ENCODE data around the gene PILRA.
"Not testable (repeated sequence)": the region's sequence is repeated elsewhere in the genome, so short reads cannot be mapped to it uniquely, and the experiment has no call there.

PILRA gene

DNA sequence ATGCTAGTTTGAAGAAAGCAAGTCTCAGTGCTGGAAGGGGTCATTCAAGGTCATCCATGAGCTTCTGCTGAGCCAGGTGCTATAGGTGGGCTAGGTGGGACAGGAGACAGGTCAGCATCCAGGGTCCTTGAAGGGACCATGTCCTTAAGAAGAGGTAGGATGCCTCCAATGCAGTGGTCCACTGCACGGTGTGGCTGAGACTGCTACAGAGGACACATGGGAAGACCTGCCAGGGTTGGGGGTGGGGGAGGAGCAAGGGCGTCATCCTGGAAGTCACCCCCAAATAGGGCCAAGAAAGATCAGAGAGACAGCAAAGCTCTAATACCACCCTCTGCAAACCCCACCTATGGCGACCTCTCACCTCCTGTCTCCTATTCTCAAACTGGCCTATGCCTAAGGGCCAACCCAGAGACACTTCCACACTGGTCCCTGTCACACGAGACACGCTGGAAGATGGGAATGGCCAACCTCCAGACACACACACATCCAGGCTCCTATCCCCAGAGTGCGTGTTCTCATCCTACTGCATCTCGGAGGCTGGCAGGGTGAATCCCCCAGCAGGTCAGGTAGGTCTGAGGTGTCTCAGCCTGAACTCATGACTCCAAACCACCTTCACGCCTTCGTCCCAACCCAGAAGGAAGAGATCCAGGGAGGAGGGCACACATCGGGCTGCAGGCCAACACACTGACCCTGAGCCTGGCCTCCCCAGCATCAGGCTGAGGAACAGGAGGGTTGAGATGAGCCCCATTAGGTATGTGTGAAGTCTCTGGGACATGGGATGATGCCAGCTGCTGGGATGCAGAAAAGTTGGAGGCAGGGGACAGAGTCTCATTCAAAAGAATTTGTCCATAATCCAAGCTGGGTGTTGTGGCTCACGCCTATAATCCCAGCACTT is 68.6 kb downstream of the PILRA start:
- H3K36me3 ChIP-seq (ENCODE audit: control insufficient read depth, insufficient read depth, low read length) = no peaks in the 10 kb centered on the region
- H3K27me3 ChIP-seq (replicated peaks; ENCODE audit: control insufficient read depth, insufficient read depth, low read length) = no peaks in the 10 kb centered on the region
- TF ChIP-seq, protein P1, sequence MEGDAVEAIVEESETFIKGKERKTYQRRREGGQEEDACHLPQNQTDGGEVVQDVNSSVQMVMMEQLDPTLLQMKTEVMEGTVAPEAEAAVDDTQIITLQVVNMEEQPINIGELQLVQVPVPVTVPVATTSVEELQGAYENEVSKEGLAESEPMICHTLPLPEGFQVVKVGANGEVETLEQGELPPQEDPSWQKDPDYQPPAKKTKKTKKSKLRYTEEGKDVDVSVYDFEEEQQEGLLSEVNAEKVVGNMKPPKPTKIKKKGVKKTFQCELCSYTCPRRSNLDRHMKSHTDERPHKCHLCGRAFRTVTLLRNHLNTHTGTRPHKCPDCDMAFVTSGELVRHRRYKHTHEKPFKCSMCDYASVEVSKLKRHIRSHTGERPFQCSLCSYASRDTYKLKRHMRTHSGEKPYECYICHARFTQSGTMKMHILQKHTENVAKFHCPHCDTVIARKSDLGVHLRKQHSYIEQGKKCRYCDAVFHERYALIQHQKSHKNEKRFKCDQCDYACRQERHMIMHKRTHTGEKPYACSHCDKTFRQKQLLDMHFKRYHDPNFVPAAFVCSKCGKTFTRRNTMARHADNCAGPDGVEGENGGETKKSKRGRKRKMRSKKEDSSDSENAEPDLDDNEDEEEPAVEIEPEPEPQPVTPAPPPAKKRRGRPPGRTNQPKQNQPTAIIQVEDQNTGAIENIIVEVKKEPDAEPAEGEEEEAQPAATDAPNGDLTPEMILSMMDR (IDR thresholded peaks at IDR 0.05; ENCODE audit: insufficient read depth, low read length, poor library complexity, severe bottlenecking) = no peak
- no peak for DNase-seq (ENCODE audit: extremely low read depth, insufficient read length)
- no peak overlapping the region for H3K4me3 ChIP-seq (replicated peaks; ENCODE audit: low read depth, low read length)

DNA sequence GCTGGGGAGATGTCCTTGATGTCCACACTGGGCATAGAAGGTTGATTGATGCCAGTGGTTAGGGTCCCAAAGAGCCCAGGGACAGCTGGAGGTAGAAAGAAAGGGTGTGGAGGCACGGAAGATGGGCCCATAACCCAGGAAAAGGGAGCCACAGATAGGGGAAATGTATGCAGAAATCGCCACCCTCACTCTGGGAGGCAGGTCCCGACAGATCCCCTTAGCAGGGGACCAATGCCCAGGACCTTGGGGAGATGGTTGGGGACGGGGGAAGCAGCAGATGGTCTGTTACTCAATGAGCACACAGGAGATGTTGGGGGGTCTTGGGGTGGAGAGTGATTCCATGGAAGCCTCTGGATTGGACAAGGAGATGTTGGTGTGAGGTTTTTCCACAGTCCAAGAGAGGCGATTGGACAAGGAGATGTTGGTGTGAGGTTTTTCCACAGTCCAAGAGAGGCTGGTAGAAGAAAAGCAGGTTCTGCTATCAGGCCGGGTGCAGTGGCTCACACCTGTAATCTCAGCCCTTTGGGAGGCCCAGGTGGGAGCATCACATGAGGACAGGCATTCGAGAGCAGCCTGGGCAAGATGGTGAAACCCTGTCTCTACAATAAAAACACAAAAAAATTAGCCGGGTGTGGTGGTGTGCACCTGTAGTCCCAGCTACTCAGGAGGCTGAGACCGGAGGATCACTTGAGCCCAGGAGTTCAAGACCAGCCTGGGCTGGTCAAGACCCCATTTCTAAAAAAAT is 70.0 kb downstream of the PILRA start:
- Histone ChIP-seq H3K27me3 (replicated peaks; ENCODE audit: control insufficient read depth, insufficient read depth, low read length) (no peaks in the 10 kb centered on the region), H3K4me3 (replicated peaks; ENCODE audit: low read depth, low read length) (no peak overlapping the region), H3K36me3 (ENCODE audit: control insufficient read depth, insufficient read depth, low read length) (no peaks in the 10 kb centered on the region)
- DNase-seq (ENCODE audit: extremely low read depth, insufficient read length) = no peak
- TF ChIP-seq, protein P1 (IDR thresholded peaks at IDR 0.05; ENCODE audit: insufficient read depth, low read length, poor library complexity, severe bottlenecking) = no peak

DNA sequence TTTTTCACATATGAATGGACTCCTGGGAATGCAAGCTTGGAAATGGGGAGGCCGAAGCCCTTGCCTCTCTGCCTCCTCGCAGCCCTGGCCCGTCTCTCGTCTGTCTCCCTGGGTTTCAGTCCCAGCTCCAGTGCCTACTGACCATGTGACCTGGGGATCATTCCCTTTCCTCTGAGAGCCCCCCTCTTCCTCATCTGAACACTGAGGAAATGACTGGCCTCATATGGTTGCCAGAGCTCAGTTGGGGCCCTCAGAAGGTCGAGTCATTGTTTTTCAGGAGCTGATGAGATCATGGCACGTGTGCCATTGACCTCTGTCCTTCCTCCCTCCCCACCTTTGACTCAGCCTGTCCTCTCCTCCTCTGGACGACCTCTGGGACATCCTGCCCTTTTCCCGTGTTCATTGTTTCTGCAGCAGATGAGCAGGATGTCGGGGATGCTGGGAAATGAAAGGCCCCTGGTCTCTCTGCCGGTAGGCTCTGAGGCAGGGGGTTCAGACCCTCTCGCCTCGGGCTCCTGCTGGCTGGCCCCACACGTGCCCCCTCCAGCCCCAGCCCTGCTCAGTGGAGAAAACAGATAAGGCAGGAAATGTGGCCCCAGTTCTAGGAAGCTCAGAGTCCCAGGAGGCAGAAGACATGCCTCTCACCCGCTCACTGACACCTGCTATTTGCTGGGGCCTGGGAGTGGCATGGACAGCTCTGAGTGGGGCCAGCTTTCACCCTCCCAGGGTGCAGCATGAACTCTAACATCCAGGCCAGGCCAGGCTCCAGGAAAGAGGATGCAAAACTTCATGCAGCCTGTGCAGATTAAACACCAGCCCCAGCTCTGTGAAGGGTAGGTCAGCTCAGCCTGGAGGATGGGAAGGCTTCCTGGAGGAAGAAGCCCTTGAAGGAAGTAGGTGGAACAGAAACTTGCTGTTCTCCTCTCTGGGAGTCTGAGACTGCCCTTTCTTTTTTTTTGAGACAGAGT is 71.3 kb downstream of the PILRA start:
- Histone ChIP-seq H3K27me3 (replicated peaks; ENCODE audit: control insufficient read depth, insufficient read depth, low read length) (no peaks in the 10 kb centered on the region), H3K4me3 (replicated peaks; ENCODE audit: low read depth, low read length) (no peak overlapping the region), H3K36me3 (ENCODE audit: control insufficient read depth, insufficient read depth, low read length) (no peaks in the 10 kb centered on the region)
- DNase-seq (ENCODE audit: extremely low read depth, insufficient read length) = no peak
- TF ChIP-seq, protein P1 (IDR thresholded peaks at IDR 0.05; ENCODE audit: insufficient read depth, low read length, poor library complexity, severe bottlenecking) = no peak

DNA sequence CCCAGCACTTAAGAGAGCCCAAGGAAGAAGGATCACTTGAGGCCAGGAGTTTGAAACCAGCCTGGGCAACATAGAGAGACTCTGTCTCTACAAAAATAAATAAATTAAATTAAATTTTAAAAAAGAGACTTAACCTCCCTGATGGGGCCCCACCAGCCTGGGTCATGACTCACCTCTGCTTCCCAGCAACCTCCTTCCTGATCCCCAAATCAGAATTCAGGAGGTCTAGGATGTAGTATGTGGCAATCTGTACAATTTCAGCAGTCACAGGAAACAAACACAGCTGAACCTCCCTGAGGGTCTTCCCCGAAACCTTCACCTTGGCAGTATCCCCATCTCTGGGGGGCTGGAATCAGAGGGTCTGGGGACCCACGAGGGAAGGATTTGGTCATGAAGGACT is 72.8 kb downstream of the PILRA start:
- no peaks in the 10 kb centered on the region for H3K36me3 ChIP-seq (ENCODE audit: control insufficient read depth, insufficient read depth, low read length)
- no peaks in the 10 kb centered on the region for H3K27me3 ChIP-seq (replicated peaks; ENCODE audit: control insufficient read depth, insufficient read depth, low read length)
- H3K4me3 ChIP-seq (replicated peaks; ENCODE audit: low read depth, low read length) = no peak overlapping the region
- DNase-seq (ENCODE audit: extremely low read depth, insufficient read length) = no peak
- TF ChIP-seq, protein P1 (IDR thresholded peaks at IDR 0.05; ENCODE audit: insufficient read depth, low read length, poor library complexity, severe bottlenecking) = no peak

DNA sequence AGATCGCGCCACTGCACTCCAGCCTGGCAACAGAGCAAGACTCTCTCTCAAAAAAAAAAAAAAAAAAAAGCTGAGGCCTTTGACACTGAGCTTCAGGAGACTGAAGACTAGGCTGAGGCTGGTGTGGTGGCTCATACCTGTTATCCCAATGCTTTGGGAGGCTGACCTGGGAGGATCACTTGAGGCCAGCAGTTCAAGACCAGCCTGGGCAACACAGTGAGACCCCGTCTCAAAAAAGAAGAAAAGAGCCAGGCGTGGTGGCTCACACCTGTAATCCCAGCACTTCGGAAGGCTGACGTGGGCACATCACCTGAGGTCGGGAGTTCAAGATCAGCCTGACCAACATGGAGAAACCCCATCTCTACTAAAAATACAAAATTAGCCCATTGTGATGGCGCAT is 74.1 kb downstream of the PILRA start:
- not testable (repeated sequence) for H3K4me3 ChIP-seq (replicated peaks; ENCODE audit: low read depth, low read length); H3K36me3 ChIP-seq (ENCODE audit: control insufficient read depth, insufficient read depth, low read length); H3K27me3 ChIP-seq (replicated peaks; ENCODE audit: control insufficient read depth, insufficient read depth, low read length); DNase-seq (ENCODE audit: extremely low read depth, insufficient read length)

All from GM06990 (cell line).